KOPT-K1 (cell line): ENCODE measurements around the gene HNRNPA2B1.
"Not testable (repeated sequence)": the region's sequence is repeated elsewhere in the genome, so short reads cannot be mapped to it uniquely, and the experiment has no call there.

Experiments
- H3K27ac ChIP-seq: fragments of 200-600 bp; sonication (generic); 2 replicates; pipeline ENCODE4 v1.5.1; 2016; ENCODE audit warnings: antibody characterized with exemption, mild to moderate bottlenecking, low read depth, low read length; ENCODE audit not compliant: poor library complexity, severe bottlenecking
- H3K36me3 ChIP-seq: fragments of 200-600 bp; sonication (generic); 2 replicates; pipeline ENCODE4 v1.5.1; 2017; ENCODE audit warnings: antibody characterized with exemption, mild to moderate bottlenecking, low read length, moderate library complexity; ENCODE audit not compliant: insufficient read depth
- H3K9me3 ChIP-seq: fragments of 200-600 bp; sonication (generic); 2 replicates; pipeline ENCODE4 v1.5.1; 2017; ENCODE audit warnings: antibody characterized with exemption, low read length, mild to moderate bottlenecking; ENCODE audit not compliant: insufficient read depth, poor library complexity, severe bottlenecking

HNRNPA2B1 gene

DNA sequence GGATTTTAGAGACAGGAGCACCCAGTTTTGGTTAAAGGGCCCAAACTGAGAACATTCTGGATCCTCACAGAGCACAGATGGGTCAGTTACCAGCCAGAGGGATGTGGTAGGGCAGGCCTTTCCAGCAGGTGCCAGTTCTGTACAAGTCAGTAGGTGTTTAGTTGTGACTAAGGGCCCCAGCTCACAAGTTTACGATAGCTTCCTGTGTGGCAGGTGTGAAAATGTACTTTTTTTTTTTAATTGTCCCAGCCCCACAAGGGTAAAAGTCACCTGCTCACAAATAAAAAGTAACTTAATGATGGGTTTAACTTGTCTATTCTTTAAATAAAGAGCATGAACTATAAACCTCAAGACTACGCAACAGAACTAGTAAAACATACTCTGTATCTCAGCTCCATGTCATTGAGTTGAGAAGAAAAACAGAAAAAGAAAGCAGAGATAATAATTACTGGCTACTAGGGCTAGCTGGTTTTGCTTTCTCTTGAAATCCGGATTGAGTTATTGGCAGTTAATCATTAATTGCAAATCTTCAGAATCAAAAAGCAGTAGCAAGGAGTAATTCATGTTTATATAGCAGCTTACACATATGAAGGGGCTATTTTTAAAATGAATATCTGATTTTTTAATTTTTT lies 33.1 kb downstream of the HNRNPA2B1 start:
- no peak overlapping the region for H3K27ac ChIP-seq
- no peaks in the 10 kb centered on the region for H3K36me3 ChIP-seq
- peaks cover 5% of the 10 kb centered on the region for H3K9me3 ChIP-seq

- Histone ChIP-seq H3K9me3 (peaks cover 4% of the 10 kb centered on the region), H3K36me3 (no peaks in the 10 kb centered on the region), H3K27ac (no peak overlapping the region)
These were observed 33.8 kb downstream of the HNRNPA2B1 start for GRCh38 chr7:26166684-26167266.

- H3K9me3 ChIP-seq, result no peaks in the 10 kb centered on the region
These were observed 34.4 kb downstream of the HNRNPA2B1 start for GRCh38 chr7:26165950-26166683.

GRCh38 chr7:26163804-26164203 lies 36.7 kb downstream of the HNRNPA2B1 start:
- H3K9me3 ChIP-seq, H3K36me3 ChIP-seq, H3K27ac ChIP-seq: not testable (repeated sequence)

More at GRCh38 chr7:26165950-26166683, 34.4 kb downstream of the HNRNPA2B1 start:
- Histone ChIP-seq H3K36me3 (no peaks in the 10 kb centered on the region), H3K27ac (no peak overlapping the region)

DNA sequence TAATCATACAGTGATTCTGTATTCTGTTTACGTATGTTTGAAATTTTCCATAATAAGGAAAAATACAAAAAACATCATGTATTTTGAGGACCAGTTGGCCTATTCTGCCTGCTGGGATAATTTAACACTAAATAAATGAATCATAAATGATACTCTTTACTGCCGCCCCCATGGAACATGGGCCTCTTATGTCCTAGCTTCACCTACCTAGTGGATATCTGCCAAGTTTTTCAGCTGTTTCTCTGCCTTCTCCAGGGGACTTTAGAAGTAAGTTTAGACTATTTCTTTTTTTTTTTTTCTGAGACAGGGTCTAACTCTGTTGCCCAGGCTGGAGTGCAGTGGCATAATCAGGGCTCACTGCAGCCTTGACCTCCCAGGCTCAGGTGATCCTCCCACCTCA lies 38.1 kb downstream of the HNRNPA2B1 start:
- no peaks in the 10 kb centered on the region for H3K36me3 ChIP-seq
- no peak overlapping the region for H3K27ac ChIP-seq
- H3K9me3 ChIP-seq, result no peaks in the 10 kb centered on the region

DNA sequence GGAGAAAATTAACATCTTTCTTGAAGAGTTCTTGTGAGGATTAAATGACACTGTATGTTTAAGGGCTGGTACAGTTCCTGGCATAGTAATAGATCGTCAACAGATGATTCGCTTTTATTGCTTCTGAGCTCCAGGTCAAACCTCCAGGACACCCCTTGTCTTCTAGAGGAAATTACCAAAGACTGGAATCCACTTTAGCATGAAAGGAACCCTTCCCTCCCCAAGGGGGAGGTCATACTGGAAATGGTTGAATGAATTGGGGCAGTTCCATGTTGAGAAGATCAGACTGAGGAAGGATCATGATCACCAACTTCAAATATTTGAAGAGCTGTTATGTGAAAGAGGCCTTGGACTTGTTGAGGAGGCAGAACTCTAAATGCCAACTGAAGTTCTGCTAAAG lies 39.6 kb downstream of the HNRNPA2B1 start:
- no peak overlapping the region for H3K27ac ChIP-seq
- H3K9me3 ChIP-seq, result no peaks in the 10 kb centered on the region
- no peaks in the 10 kb centered on the region for H3K36me3 ChIP-seq

- H3K9me3 ChIP-seq, result no peaks in the 10 kb centered on the region
- no peaks in the 10 kb centered on the region for H3K36me3 ChIP-seq
- H3K27ac ChIP-seq, result no peak overlapping the region
These were observed 41.3 kb downstream of the HNRNPA2B1 start for GRCh38 chr7:26159243-26159642.

- no peaks in the 10 kb centered on the region for H3K9me3 ChIP-seq
- H3K27ac ChIP-seq, result no peak overlapping the region
- H3K36me3 ChIP-seq, result no peaks in the 10 kb centered on the region
These were observed 42.9 kb downstream of the HNRNPA2B1 start for GRCh38 chr7:26157520-26158105.

- Histone ChIP-seq H3K36me3 (no peaks in the 10 kb centered on the region), H3K9me3 (no peaks in the 10 kb centered on the region), H3K27ac (no peak overlapping the region)
These were observed 43.8 kb downstream of the HNRNPA2B1 start for GRCh38 chr7:26156451-26157420.

DNA sequence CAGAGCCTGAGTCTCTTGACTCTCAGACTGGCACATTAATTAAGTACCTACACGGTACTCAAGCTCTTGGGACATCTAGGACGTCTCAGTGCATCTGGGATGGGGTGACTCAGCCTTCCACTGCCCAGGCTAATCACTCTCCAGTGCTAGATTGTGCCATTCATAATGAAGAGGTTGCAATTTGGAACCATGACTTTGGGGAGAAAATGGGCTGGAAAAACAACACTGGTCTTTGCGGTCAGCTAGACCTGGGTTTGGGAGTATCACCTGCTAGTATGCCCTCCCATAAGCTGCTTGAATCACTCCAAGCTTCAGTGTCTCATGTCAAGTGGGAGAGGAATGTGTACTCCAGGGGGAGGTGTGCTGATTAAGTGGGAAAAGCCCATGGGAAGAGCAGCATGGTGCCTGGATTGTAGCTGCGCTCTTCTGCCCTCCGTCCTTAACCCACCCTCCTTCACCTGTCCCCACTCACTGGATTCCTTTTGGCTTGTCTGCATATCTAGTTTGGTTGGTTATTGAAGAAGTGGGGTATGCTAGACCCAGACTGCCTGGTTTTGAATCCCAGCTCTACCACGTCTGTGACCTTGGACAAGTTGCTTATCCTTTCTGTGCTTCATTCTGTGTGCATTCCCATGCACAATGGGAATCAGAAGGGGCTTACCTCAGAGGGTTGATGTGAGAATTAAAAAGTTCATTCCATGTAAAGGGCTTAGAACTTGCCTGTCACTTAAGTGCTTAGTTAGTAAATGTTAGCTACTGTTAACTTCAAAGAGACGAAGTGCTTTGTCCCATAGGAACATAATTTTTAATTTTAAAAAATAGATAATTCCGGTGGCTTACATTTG lies 44.8 kb downstream of the HNRNPA2B1 start:
- H3K9me3 ChIP-seq, result no peaks in the 10 kb centered on the region
- no peaks in the 10 kb centered on the region for H3K36me3 ChIP-seq
- H3K27ac ChIP-seq, result peak overlapping the region; percentile 9

GRCh38 chr7:26153823-26154783 lies 46.4 kb downstream of the HNRNPA2B1 start:
- Histone ChIP-seq H3K36me3 (no peaks in the 10 kb centered on the region), H3K27ac (no peak overlapping the region)

DNA sequence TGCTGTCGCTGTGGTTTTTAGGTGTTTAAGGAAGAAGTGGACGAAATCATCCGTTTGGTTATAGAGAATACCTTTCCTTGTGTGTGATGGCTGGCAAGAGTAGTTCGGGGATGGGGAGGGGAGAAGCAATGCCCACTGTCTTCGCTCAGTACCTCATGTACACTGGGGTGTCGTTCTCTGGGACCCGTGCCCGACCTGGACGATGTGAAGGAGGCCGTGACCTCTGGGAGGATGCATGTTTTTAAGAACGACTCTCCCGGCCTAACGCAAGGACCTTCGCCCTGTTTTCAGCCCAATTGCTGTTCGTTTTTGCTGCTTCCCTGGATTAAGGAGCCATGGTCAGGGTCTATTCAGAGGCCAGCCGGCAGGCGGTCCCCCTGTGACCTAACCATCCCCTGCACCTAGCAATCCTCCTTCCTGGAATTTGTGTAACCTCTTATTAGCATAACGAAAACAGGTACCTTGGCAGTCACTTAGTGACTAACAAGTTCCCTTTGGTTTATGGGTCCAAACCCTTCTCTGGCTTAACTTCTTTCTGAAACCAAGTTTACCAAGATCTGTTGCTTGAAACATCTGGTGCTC lies 47.2 kb downstream of the HNRNPA2B1 start:
- Histone ChIP-seq H3K36me3 (no peaks in the 10 kb centered on the region), H3K9me3 (no peaks in the 10 kb centered on the region), H3K27ac (no peak overlapping the region)

More at GRCh38 chr7:26153823-26154783, 46.4 kb downstream of the HNRNPA2B1 start:
- H3K9me3 ChIP-seq, result no peaks in the 10 kb centered on the region

- H3K9me3 ChIP-seq, H3K36me3 ChIP-seq, H3K27ac ChIP-seq: not testable (repeated sequence)
These were observed 47.7 kb downstream of the HNRNPA2B1 start for GRCh38 chr7:26152782-26153240.
